ENCODE data around the gene SORCS2. TPM values are rescaled to one million over a fixed set of nuclear protein-coding genes. Genes with fewer than 3 reads are reported as not detected.

The SORCS2 gene
- total and polyA plus RNA-seq, 2 donors (not counting 1 experiment from before 2014, with no cell fraction given) = not detected

DNA sequence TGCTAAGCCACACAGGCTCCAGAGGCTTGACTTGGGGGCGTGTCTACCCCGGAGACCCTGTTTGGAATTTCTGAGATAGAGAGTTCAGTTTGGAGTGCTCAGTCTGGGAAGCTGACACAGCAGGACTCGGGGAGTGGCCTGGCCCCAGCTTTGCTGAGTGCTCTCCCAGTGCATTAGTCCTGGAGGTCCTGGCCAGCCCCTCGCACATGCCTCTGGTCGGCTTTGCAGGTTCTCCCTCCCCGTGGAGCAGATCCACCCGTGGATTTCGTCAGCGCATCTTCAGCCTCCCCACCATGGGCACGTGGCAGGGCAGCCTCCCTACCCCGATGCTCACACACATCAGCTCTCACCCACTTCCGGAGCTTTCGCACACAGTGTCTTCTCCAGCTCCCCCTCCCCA is 177.2 kb downstream of the SORCS2 start:
- Histone ChIP-seq H3K27me3 (replicated peaks in 1 of 4; ENCODE audit: control extremely low read depth in 1 of 4, control insufficient read depth in 3 of 4, insufficient read depth in 4 of 4, low read length in 3 of 4) (no peaks in the 10 kb centered on the region), H4K20me1 (ENCODE audit: control insufficient read depth, insufficient read depth, low read length, poor library complexity, severe bottlenecking) (no peaks in the 10 kb centered on the region), H3K4me2 (replicated peaks; ENCODE audit: low read depth, low read length, poor library complexity, severe bottlenecking) (no peak overlapping the region), H3K27ac (ENCODE audit: low read length in 2 of 2) (no peak overlapping the region), H3K9me3 (ENCODE audit: control extremely low read depth in 1 of 3, control insufficient read depth in 2 of 3, insufficient read depth in 1 of 3, low read length in 2 of 3) (peaks cover 0 to 10% (median 0%) of the 10 kb centered on the region in 3 donors), H3K4me3 (ENCODE audit: control extremely low read depth in 1 of 5, extremely low read depth in 1 of 5, insufficient read depth in 1 of 5, low read depth in 2 of 5, low read length in 4 of 5) (no peak overlapping the region), H3K79me2 (ENCODE audit: control insufficient read depth, insufficient read depth, low read length) (no peaks in the 10 kb centered on the region), H3K9ac (ENCODE audit: low read length) (no peak overlapping the region), H3K36me3 (replicated peaks in 1 of 2; ENCODE audit: control extremely low read depth in 1 of 2, control insufficient read depth in 1 of 2, extremely low read depth in 1 of 2, insufficient read depth in 2 of 2, low read length in 1 of 2) (no peaks in the 10 kb centered on the region), H2AFZ (ENCODE audit: insufficient read depth, low read depth, low read length, poor library complexity, severe bottlenecking) (no peak overlapping the region), H3K4me1 (ENCODE audit: control insufficient read depth in 2 of 2, insufficient read depth in 2 of 2, low read length in 2 of 2) (no peaks in the 10 kb centered on the region)
- Mint-ChIP-seq H3K9me3 (ENCODE audit: insufficient read depth) (no peaks in the 10 kb centered on the region), H3K27me3 (no peaks in the 10 kb centered on the region), H3K27ac (no peak overlapping the region), H3K4me3 (no peak overlapping the region), H3K4me1 (no peaks in the 10 kb centered on the region)
- ChIA-PET POLR2A (no interaction called here), CTCF (no interaction called here)
- intact Hi-C loops (cut with micrococcal nuclease) = no loop called here
- no peak for DNase-seq
- TF ChIP-seq, protein P1, sequence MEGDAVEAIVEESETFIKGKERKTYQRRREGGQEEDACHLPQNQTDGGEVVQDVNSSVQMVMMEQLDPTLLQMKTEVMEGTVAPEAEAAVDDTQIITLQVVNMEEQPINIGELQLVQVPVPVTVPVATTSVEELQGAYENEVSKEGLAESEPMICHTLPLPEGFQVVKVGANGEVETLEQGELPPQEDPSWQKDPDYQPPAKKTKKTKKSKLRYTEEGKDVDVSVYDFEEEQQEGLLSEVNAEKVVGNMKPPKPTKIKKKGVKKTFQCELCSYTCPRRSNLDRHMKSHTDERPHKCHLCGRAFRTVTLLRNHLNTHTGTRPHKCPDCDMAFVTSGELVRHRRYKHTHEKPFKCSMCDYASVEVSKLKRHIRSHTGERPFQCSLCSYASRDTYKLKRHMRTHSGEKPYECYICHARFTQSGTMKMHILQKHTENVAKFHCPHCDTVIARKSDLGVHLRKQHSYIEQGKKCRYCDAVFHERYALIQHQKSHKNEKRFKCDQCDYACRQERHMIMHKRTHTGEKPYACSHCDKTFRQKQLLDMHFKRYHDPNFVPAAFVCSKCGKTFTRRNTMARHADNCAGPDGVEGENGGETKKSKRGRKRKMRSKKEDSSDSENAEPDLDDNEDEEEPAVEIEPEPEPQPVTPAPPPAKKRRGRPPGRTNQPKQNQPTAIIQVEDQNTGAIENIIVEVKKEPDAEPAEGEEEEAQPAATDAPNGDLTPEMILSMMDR (IDR thresholded peaks at IDR 0.05) = no peak
- TF ChIP-seq EZH2 (IDR thresholded peaks at IDR 0.05; ENCODE audit: borderline replicate concordance, insufficient read depth, low read depth, low read length, poor library complexity, severe bottlenecking) = no peak
- no peak for ATAC-seq (ENCODE audit: low read depth)
- 88% methylated on average over 12 of the region's 13 CpGs for WGBS (ENCODE audit: insufficient coverage)

DNA sequence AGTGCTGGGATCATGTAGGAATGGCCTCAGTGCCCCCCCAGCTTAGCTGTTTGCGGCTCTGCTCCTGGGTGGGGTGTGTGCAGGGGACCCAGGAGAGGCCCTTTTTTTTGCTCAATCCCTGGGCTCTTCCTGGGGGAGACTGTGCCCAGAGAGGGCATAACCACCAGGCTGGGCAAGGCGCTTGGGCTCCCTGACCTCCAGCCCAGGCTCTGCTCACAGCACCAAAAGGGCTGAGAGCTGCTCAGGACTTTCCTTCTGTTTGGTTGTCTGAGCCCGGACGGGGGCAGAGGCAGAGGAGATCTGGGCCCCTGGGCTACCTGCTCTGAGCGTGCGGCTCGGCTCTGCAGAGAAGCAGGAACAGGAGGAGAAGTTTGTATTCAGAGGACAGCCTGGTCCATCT is 177.7 kb downstream of the SORCS2 start:
- Histone ChIP-seq H3K27me3 (replicated peaks in 1 of 4; ENCODE audit: control extremely low read depth in 1 of 4, control insufficient read depth in 3 of 4, insufficient read depth in 4 of 4, low read length in 3 of 4) (no peaks in the 10 kb centered on the region), H4K20me1 (ENCODE audit: control insufficient read depth, insufficient read depth, low read length, poor library complexity, severe bottlenecking) (no peaks in the 10 kb centered on the region), H3K27ac (ENCODE audit: low read length in 2 of 2) (no peak overlapping the region), H3K79me2 (ENCODE audit: control insufficient read depth, insufficient read depth, low read length) (no peaks in the 10 kb centered on the region), H3K4me2 (replicated peaks; ENCODE audit: low read depth, low read length, poor library complexity, severe bottlenecking) (no peak overlapping the region), H3K4me1 (ENCODE audit: control insufficient read depth in 2 of 2, insufficient read depth in 2 of 2, low read length in 2 of 2) (no peaks in the 10 kb centered on the region), H3K9me3 (ENCODE audit: control extremely low read depth in 1 of 3, control insufficient read depth in 2 of 3, insufficient read depth in 1 of 3, low read length in 2 of 3) (peaks cover 0 to 7% (median 0%) of the 10 kb centered on the region in 3 donors), H3K36me3 (replicated peaks in 1 of 2; ENCODE audit: control extremely low read depth in 1 of 2, control insufficient read depth in 1 of 2, extremely low read depth in 1 of 2, insufficient read depth in 2 of 2, low read length in 1 of 2) (no peaks in the 10 kb centered on the region), H3K9ac (ENCODE audit: low read length) (no peak overlapping the region), H3K4me3 (ENCODE audit: control extremely low read depth in 1 of 5, extremely low read depth in 1 of 5, insufficient read depth in 1 of 5, low read depth in 2 of 5, low read length in 4 of 5) (no peak overlapping the region), H2AFZ (ENCODE audit: insufficient read depth, low read depth, low read length, poor library complexity, severe bottlenecking) (no peak overlapping the region)
- Mint-ChIP-seq H3K27me3 (no peaks in the 10 kb centered on the region), H3K9me3 (ENCODE audit: insufficient read depth) (no peaks in the 10 kb centered on the region), H3K4me1 (no peaks in the 10 kb centered on the region), H3K4me3 (no peak overlapping the region), H3K27ac (no peak overlapping the region)
- CTCF ChIA-PET = no interaction called here
- intact Hi-C loops (cut with micrococcal nuclease) = no loop called here
- no peak for TF ChIP-seq EZH2 (IDR thresholded peaks at IDR 0.05; ENCODE audit: borderline replicate concordance, insufficient read depth, low read depth, low read length, poor library complexity, severe bottlenecking)
- TF ChIP-seq, protein P1 (IDR thresholded peaks at IDR 0.05) = no peak
- no peak for DNase-seq
- POLR2A ChIA-PET = no interaction called here
- WGBS (ENCODE audit: insufficient coverage) = 96% methylated on average over 7 of the region's 7 CpGs
- ATAC-seq (ENCODE audit: low read depth) = no peak
